ENCODE results near the gene RFXAP.

DNA sequence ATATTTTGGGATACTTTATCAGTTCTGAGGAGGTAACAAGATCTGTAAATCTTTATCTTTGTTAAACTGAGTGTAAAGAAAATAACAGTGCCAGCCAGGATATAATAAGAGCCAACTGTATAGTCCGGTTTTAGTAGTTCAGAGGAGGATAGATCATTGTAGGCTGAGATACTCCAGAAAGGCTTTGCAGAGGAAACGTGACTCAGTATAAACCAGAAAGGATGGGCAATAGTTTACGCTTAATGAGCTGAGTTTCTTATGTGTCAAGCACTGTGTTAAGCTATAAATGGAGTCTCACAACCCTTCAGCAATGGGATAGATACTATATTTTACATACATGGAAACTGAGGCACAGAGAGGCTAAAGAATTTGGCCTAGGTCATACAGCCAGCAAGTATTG, 3.8 kb downstream of the RFXAP start:
- TF ChIP-seq, protein P1, sequence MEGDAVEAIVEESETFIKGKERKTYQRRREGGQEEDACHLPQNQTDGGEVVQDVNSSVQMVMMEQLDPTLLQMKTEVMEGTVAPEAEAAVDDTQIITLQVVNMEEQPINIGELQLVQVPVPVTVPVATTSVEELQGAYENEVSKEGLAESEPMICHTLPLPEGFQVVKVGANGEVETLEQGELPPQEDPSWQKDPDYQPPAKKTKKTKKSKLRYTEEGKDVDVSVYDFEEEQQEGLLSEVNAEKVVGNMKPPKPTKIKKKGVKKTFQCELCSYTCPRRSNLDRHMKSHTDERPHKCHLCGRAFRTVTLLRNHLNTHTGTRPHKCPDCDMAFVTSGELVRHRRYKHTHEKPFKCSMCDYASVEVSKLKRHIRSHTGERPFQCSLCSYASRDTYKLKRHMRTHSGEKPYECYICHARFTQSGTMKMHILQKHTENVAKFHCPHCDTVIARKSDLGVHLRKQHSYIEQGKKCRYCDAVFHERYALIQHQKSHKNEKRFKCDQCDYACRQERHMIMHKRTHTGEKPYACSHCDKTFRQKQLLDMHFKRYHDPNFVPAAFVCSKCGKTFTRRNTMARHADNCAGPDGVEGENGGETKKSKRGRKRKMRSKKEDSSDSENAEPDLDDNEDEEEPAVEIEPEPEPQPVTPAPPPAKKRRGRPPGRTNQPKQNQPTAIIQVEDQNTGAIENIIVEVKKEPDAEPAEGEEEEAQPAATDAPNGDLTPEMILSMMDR (IDR thresholded peaks at IDR 0.05): no peak
- TF ChIP-seq POLR2A (IDR thresholded peaks at IDR 0.05): no peak

Measured in lower leg skin (tissue), 3 donors.